Fibroblast of gingiva (primary cell): Measurements from ENCODE around the gene SOD3.

Source experiments
- DNase-seq: peaks from one replicate; pipeline ENCODE4 v3.0.0-alpha.2; 2011; ENCODE audit warnings: low read depth

The SOD3 gene

DNA sequence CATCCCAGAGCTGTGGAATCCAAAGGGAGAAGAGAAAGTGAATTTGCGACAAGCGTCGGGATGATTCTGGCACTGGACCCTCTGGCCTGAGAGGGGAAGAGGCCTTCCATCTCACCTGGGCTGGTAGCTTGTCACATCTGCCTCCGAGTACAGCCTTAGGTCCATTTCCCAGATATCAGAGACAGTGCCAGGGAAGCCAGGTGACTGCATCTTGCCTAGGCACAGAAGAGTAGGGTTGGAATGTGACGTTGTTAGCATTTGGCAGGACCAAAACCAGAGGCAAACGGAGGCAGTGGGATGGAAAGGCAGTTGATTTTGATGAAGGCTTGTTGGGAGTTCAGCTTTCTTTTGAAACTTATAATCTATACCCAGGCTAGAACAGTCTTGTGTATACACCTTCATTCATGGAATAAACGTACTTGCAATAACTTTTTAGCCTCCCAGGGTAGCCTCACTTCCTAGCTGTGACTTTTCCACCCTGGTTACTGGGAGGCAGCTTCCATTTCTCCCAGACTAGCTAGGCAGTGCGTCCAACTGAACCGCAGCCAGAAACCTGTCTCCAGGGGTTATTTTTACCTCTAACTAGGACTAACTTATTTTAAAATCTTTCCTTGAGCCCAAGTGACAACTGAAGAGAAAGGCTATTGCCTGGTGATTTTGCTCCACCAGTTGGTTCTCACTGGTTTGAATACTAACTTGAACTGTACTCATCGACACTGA is 5.9 kb downstream of the SOD3 start:
- no peak for DNase-seq

DNA sequence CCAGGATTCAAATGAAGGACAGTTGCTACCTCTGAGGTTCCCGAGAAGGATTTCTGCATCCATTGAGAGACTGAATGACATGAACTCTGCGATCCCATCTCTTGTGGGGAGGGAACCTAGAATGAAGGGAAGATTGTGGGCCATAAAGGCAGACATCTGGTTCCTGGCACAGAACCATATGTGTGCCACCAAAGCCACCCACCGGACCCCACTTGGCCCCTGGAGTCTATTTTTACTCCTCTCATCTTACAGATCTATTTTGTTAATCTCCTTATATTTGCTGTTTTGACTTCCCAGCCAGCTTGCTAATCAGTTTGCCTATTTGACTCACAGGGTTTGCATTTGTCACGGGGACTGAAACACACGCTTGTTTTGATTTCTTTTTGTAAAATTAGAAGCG is 7.3 kb downstream of the SOD3 start:
- no peak for DNase-seq

DNA sequence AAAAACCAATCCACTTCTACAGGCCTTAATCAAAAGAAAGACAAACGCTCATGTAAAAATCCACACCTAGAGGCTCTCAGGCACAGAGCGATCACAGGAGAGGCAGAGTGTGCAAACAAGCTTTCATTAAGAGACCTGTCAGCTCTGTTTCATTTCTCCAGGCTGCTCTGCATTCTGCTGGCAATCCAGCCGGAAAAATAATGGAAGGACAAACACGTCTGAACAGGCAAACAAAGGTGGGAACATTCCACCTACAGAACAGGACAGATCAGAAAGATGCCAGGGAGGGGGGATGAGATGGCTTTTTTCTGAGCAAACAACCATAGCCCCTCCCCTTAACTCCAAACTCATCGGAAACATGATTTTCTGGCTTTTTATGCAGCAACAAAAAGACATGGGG is 9.7 kb downstream of the SOD3 start:
- no peak for DNase-seq

DNA sequence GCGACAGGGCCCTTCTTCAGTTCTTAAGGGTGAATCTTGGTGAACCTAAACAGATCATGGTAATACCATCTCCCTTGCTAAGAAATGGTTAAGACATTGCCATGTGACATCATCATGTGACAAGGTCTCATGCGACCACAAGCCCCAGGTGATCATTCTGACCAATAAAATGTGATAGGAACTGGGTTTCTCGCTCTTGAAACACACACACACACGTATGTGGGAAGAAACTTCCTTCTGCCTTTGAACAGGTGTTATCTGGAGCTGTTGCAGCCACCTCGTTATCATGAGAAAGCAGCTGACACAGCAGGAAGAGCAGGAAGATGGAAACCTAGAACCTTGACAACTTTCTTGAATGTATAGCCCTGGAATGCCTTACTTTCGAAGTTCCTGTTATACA is 10.2 kb downstream of the SOD3 start:
- no peak for DNase-seq

DNA sequence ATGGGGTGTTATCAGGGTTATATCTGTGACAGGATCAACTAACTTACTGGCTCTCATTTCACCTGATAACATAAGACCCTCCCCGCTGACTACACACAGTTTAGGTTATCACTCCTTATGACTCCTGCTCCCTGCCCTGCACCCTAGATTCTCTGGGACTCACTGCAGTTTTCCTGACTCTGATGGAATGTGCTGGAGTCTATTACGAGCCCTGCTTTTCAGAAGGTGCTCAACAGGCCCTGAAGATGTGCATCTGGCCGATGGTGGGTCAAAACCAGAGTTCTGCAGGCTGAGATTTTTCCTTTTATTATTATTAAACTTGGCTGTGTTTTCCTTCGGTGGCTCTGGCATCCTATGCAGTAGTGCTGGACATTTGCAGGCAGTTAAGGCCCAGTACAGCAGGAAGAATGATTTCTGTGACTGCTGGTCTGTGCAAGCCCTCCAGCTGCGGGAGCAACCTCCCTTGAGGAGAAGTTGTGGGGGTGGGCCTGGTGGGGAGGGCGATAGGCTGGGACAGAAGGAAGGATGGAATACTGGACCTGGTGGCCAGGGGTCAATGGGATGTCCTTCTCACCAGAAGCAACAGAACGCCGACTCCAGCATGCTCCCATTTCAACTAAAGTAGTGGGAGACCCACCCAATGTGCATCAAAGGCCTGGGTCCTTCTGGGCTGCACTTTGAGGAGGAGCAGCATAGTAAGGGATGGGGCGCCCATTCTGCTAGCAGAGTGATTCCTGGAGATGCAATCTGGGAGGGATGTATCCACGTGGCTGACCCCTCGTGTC is 11.0 kb downstream of the SOD3 start:
- DNase-seq, result no peak

DNA sequence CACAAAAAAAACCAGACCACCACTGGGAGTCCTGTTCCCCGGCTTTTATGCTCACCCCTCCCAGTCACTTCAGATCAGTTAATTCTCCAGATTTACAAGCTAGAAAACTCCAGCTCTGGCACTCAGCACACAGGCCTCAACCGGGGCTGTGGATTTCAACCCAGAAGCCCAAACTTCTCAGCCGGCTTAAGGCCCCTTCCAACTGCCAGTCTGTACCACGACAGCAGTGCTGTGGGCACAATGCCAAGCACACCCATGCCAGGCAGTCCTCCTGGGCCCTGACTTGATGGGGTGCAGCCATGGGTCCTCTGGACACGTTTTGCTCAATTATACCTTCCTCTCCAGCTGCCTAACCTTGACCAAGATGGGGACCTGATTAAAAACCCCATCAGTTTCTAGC is 12.2 kb downstream of the SOD3 start:
- DNase-seq, result no peak

DNA sequence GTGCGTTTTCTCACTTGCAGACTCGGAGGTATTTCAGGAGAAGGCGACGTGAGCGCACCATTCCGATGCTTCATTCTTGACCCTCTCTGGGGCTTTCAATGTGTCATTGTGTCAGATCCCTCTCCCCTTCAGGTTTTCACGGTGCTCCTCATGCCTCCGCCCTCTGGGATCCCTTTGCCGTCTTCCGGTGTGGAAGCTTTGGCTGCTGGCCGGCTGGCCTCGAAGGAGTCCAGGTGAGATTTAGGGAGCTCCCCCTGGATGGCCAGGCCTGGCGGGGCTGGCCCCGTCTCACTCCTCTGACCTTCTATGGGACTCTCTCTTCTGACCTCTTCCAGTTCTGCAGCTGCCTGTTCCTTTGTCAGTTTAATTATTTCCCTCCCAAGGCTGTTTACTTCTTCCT is 12.9 kb downstream of the SOD3 start:
- DNase-seq, result no peak

DNA sequence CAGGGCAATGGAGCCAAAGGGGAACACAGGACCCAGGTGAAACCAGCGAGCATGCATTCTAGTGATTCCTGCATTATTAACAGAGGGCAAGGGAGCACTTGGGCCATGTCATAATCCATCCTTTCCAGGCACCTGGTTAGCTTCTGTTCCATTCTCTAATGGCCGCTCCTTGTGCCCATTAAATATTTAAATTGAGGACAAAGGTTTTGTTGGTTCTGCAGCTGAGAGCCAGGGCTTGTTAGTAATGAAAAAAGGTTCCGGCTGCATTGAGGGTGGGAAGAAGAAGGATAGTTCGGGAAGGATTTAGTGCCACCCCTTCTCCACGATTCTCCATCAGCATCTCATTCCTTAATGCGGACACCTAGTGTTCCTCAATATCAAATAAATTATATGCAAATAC is 13.6 kb downstream of the SOD3 start:
- no peak for DNase-seq

DNA sequence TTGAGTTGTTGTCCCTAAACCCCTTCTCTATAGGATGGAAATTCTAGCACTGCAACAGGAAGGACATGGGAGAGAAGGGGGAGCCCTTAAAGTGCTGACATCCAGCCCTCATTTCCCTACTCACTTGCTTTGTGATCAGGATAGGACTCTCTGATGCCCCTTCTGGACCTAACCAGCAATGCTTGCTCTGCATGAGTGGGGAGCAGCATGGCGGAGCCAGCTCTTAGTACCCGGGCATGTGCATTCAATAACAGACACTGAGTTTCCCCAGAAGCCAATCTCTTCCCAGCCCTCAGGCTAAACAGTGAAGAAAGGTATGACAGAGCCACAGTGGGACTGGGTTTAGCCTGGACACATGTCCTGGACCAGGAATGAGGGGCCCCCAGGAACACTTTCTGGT is 14.0 kb downstream of the SOD3 start:
- no peak for DNase-seq

DNA sequence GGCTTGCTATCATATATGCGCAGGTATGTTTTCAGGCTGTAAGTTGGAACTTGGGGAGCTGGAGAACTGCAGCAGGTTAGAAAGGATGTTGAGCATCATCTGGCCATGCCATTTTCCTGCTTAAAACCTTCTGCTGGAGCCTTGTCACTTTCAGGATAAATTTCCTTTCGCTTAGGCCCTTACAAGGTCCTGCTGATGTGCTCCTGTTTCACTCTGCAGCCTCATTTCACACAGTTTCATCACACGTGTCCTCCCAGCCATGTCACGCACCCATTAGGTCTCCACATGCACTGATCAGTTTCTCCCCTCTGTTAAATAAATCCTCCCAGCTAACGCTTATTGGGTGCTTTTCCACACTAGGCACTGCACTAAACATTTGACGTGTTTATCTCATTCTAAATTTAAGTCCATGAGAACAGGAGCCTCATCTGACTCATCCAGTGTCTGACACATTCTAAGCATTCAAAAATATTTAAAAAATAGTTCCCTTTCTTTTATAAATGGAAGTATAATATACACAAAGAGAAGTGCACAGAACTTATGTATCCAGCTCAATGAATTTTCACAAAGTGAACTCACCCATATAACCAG is 14.5 kb downstream of the SOD3 start:
- no peak for DNase-seq

DNA sequence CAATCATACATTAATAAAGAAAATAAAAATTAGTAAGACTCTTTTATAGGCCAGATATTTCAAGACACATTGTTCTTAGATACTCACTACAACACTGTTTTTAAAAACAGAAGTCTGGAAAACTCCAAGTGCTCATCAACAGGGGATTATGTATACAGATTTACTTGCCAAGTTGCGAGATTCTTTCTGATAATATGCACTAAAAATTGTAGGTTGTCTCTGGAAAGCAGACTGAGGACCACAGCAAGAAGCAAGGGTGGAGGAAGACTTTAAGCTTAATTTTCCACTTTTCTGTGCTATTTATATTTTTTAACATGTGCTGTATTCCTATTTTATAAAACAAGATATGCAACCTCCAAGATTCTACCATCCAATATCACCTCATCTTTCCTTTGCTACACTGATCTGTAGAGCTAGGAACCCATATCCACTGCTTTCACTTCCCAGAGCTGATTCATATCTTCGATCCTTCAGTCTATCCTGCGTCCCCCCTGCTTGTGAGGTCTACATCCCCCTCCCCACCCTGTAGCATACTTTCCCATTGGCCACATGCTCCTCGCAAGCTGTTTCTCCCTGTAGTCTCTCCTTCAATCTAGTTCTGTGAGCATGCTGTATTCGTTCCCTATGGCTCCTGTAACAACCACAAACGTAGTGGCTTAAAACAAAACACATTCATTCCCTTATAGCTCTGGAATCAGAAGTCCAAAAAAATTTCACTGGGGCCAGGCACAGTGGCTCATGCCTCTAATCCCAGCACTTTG is 15.7 kb downstream of the SOD3 start:
- no peak for DNase-seq

DNA sequence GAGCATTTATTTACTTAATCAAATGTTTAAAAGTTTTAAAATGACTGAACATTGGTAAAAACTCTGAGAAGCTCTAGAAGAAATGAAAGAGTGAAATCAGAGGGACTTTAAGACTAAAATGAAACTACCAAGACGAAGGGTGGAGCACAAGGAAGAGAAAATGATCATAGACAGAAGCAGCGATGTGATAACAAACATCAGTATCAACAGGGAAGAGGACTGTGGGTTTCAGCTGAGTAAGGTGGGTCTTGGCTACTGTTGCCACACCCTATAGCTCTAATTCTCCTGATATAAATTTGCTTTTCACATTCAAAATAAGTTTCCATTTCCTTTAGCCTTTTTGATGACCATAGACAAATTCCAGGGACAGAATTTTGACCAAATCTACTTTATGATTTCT is 18.4 kb downstream of the SOD3 start:
- DNase-seq, result no peak

DNA sequence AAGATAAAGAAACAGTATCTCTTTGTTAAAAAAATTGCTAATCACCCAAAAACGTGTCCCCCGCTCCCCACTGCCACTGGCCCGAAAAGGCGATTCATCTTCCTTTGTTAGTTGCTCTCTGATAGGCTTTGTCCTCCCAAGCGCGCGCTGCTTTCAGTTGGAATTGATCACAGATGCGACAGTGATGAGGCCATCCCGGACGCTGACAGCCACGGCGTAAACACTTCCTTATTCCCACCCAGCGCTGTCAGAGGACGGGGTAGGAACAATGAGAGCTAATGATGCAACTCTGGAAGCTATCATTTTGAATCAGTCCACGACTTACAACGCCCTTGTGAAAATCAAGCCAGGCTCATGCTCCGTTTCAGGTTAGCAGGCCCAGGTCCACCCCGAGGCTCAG is 21.4 kb downstream of the SOD3 start:
- DNase-seq, result no peak

DNA sequence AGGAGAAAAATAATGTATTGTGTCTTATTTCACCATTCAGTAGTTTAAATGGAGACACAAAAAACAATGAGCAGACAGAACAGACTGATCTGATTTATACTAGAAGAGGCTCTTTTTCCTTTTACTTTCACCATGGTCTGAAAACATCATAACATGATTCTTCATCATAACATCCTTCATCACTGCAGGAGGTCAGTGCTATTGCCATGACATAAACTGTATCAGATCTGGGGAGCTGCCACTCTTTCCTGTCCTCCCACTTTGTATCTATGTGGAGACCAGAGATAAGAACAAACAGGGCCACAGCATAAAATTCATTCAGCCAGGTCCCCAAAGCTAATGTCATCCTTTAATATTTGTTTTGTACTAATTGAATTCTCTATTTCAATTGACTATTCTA is 25.2 kb downstream of the SOD3 start:
- DNase-seq, result no peak

DNA sequence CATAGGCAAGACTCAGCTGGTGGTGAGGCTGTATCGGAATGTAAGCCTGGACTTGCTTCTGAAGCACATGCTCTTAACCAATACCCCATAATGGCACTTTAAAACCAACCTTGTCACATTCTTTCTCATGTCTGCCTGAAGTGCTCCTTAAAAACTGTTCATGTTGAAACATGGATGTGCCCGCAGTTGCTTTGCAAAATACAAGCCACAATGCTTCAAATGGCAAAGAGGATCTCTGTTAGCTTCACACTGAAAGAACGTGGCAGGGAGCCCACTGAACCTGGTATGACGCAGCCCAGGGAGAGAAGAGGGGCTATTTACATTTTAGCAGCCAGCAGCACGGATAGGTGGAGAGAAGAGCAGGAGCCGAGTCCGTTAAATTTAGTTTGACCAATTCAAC is 29.3 kb downstream of the SOD3 start:
- no peak for DNase-seq

DNA sequence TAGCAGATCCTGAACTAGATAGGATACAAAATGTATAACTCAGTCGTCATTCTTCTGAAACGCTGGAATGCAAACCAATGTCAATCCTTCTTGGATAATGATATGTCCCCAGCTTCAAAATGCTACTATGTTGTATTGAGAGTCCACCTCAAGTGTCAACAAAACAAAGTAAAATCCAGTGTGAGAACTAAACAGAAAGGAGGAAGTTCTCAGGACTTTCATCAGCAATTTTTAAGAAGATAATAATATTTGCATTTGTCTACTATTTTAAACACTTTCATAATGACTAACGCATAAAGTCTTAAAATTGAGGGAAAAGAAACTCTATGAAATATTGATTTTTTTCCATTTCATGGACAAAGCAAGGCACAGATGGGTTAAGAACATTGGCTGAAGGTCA is 36.3 kb downstream of the SOD3 start:
- no peak for DNase-seq

DNA sequence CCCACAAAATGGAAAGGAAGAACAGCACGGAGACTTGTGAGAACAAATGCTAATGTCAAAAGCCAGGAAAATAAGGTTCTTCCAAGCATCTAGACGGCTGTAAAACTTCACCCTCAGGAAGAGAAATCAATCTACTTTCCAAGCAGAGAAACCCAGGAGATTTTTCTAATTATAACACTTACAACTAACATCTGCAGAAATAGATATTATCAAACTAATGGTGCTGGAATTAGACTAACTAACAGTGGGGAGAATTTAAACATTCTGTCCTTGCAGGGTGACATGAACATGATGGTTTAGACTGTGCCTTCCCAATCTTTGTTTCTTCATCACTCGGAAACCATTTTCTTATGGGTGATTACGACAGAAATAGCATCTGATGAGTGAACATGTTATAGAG is 40.3 kb downstream of the SOD3 start:
- DNase-seq, result no peak

DNA sequence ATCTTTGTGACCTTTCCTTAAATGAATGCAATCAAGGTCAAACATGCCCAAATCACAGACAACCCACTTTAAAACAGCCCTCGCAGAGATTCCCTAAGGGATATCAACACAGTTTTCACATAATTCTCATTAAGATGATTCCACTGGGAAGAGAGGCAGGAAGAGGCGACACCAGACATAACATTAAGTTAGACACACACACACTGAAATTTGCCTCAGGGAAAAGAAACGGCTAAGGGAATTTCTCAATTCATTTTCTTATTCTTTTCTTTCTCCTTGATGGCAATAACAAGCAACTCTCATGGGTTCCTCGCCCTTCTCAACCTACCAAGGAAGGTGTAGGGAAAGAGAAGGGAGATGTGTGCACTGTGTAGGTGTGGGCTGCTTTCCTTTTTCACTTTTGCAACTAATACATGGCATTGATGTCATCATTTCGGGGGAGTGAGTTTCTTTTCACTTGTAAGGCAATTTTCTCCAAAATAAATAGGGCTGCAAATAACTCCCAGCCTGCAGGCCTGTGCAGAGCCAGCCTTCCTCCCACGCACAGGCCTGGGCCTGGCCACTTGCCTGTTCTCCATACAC is 41.4 kb downstream of the SOD3 start:
- DNase-seq, result no peak

DNA sequence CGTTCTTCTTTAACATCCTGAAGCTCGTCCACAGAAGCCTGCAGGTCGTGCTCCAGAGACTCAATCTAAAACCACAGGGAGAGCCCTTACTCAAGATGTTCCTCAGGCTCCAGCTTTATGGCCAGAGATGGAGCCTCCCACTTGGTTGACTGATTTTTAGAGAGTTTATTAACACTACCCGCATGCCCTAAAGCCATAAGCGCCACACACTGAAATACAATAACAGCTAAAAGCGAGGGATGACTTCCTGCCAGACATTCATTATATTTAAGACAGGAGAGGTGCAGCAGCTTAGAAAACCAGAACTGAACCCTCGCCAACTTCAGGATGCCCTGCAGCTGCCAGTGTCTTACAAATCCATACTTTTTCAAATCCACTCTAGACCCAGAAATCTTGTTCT is 42.0 kb downstream of the SOD3 start:
- DNase-seq, result no peak

DNA sequence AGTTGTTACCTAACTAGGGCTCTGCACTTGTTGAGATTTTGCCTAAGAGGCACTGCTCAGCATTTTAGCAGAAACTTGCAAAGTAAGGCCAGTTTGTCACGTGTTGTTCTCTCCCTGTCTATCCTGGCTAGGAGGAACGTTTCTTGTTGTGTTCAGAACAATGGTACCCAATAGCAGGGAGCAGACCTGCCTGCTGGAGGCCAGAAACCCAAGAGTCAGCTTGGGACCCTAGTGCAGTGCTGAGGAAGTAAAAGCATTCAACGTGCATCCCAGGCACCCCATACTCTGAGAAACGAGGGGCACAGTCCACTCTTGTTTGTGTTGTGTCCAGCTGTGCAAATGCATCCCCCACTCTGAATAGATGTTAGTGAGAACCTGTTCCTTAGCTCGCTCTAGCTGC is 42.4 kb downstream of the SOD3 start:
- no peak for DNase-seq

DNA sequence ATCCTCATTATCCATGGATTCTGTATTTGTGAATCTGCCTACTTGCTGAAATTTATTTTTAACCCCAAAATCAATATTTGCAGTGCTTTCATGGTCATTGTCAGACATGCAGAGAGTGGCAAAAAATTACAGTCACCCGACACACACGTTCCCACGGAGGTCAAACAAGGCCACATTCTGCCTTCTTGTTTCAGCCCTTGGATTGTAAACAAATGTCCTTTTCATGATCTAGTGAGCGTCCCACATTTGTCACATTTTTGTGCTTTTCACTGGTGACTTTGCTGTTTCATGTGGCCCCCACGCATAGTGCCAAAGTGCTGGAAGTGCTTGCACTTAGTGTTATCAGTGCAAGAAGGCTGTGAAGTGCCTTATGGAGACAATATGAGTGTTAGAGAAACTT is 45.0 kb downstream of the SOD3 start:
- no peak for DNase-seq

DNA sequence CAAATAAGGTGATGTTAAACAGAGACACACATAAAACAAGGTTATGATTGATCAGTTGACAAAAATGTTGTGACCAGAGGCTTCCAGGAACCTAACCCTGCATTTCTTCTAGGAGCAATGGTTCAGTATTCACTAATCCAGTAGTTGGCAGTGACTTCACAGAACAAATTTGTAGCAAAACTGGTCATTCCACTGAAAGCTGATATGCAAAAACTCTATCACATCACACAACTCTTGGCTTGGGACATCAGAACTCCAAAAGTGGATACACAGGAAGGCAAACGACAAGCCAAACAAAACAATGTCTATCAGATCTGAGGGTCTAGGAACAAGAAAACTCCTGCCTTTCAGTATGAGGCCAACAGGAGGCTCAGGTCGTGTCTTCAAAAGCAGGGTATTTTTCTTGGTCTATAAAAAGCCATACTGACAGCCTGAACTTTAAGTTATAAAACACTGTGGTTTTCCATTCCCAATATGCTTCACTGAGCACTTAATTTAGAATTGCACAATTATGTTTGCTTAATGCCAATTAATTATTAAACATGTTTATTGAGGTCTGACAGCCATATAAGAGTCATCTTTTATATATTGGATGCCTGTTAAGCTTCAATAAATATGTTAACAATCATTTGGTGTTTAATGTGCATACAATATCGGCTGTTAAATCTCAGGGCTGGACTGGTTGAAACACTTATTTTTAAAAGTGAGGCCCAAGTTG is 45.6 kb downstream of the SOD3 start:
- no peak for DNase-seq
